ENCODE data around the gene ERGIC1.

The ERGIC1 gene

DNA sequence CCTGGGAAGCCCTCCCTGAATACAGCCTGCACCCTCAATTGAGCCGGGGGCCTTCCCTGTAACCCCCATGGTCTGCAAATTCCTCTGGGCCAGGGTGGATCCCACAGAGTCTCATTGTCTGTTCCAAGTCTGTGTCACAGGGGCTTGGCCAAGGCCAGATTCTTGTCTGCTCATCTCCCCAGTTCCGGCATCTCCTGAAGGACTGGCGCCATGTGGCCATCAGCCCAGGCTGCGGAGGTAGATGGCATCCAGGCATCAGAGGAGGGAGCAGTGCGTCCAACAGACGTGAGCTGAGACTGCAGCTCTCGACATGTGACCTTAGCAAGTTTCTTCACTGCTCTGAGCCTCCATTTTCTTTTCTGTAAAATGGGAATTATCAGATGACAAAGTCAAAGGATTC is 87.9 kb downstream of the ERGIC1 start:
- H3K4me1 ChIP-seq (ENCODE audit: low read depth, poor library complexity, severe bottlenecking), result no peaks in the 10 kb centered on the region
- TF ChIP-seq, protein P1, sequence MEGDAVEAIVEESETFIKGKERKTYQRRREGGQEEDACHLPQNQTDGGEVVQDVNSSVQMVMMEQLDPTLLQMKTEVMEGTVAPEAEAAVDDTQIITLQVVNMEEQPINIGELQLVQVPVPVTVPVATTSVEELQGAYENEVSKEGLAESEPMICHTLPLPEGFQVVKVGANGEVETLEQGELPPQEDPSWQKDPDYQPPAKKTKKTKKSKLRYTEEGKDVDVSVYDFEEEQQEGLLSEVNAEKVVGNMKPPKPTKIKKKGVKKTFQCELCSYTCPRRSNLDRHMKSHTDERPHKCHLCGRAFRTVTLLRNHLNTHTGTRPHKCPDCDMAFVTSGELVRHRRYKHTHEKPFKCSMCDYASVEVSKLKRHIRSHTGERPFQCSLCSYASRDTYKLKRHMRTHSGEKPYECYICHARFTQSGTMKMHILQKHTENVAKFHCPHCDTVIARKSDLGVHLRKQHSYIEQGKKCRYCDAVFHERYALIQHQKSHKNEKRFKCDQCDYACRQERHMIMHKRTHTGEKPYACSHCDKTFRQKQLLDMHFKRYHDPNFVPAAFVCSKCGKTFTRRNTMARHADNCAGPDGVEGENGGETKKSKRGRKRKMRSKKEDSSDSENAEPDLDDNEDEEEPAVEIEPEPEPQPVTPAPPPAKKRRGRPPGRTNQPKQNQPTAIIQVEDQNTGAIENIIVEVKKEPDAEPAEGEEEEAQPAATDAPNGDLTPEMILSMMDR (conservative IDR thresholded peaks at IDR 0.05; ENCODE audit: low read depth, low read length), result no peak
- H3K27me3 ChIP-seq (ENCODE audit: insufficient read depth, low read depth), result no peaks in the 10 kb centered on the region
- H3K27ac ChIP-seq, result no peak overlapping the region
- H3K9ac ChIP-seq, result no peak overlapping the region
- H3K79me2 ChIP-seq (ENCODE audit: insufficient read depth, low read depth), result no peaks in the 10 kb centered on the region
- no peak overlapping the region for H3K4me3 ChIP-seq (IDR thresholded peaks at IDR 0.05; ENCODE audit: insufficient read depth, low read depth, low read length)
- H3K36me3 ChIP-seq (ENCODE audit: insufficient read depth), result no peaks in the 10 kb centered on the region
- no peak overlapping the region for H2AFZ ChIP-seq (ENCODE audit: low read depth)
- no peak overlapping the region for H3K4me2 ChIP-seq
- H4K20me1 ChIP-seq (ENCODE audit: insufficient read depth), result no peaks in the 10 kb centered on the region

GRCh38 chr5:172923539-172923938 is 89.5 kb downstream of the ERGIC1 start:
- Histone ChIP-seq H2AFZ (ENCODE audit: low read depth) (no peak overlapping the region), H3K27me3 (ENCODE audit: insufficient read depth, low read depth) (no peaks in the 10 kb centered on the region), H3K36me3 (ENCODE audit: insufficient read depth) (no peaks in the 10 kb centered on the region), H4K20me1 (ENCODE audit: insufficient read depth) (no peaks in the 10 kb centered on the region), H3K27ac (no peak overlapping the region), H3K4me2 (no peak overlapping the region), H3K79me2 (ENCODE audit: insufficient read depth, low read depth) (no peaks in the 10 kb centered on the region), H3K4me1 (ENCODE audit: low read depth, poor library complexity, severe bottlenecking) (no peaks in the 10 kb centered on the region), H3K9ac (no peak overlapping the region), H3K4me3 (IDR thresholded peaks at IDR 0.05; ENCODE audit: insufficient read depth, low read depth, low read length) (no peak overlapping the region)
- TF ChIP-seq, protein P1 (conservative IDR thresholded peaks at IDR 0.05; ENCODE audit: low read depth, low read length), result no peak

DNA sequence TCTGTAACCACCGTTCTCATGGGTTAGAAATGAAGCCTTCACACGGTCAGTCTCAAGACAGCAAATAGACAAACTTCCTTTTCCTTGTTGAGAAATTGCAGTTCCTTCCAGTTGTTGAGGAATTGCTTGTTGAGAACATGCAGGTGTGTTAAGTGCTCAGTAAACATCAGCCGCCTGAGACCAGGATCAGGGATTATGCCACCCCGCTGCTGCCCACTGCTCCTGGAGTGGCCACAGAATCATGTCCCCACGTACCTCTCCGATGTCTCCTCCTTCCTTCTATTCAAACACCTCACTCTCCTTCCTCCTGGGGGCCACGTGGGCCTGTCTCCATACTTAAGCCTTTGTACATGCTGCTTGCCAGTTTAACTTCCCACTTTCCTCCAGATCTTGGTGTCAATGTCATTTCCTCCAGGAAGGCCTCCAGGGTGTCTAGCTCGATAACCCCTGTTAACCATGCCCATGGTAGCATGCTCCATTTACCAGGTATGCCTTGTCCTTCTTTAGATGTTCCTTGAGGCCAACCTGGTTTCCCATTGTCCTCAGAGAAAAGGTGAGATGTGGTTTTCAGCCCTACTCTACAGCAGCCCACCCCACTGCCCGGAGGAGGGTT is 91.4 kb downstream of the ERGIC1 start:
- TF ChIP-seq, protein P1 (conservative IDR thresholded peaks at IDR 0.05; ENCODE audit: low read depth, low read length), result no peak
- Histone ChIP-seq H3K4me2 (no peak overlapping the region), H4K20me1 (ENCODE audit: insufficient read depth) (no peaks in the 10 kb centered on the region), H3K9ac (no peak overlapping the region), H3K4me3 (IDR thresholded peaks at IDR 0.05; ENCODE audit: insufficient read depth, low read depth, low read length) (no peak overlapping the region), H2AFZ (ENCODE audit: low read depth) (no peak overlapping the region), H3K27me3 (ENCODE audit: insufficient read depth, low read depth) (no peaks in the 10 kb centered on the region), H3K4me1 (ENCODE audit: low read depth, poor library complexity, severe bottlenecking) (no peaks in the 10 kb centered on the region), H3K27ac (no peak overlapping the region), H3K36me3 (ENCODE audit: insufficient read depth) (no peaks in the 10 kb centered on the region), H3K79me2 (ENCODE audit: insufficient read depth, low read depth) (no peaks in the 10 kb centered on the region)

DNA sequence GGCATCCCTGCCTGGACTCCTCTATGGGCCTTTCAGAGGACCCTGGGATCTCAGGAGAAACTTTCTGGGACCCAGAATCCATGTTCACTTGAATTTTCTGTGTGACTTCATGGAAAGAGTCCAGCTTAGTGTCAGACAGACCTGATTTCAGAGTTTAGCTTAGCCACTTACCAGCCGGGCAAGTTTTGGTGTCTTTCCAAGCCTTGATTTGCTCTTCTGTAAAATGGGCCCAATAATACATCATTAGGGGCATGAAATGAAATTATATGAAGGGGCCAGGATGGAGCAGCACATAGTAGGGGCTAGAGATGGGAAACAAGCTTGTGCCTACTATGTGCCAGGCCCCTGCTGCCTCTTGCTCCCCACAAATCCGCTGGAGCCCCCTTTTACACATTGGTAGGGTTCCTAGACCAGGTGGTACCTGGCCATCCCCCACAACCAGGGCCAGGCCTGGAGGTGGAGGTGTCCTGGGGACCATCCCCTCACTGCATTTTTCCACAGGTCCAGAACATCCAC is 92.0 kb downstream of the ERGIC1 start:
- H3K9ac ChIP-seq, result no peak overlapping the region
- no peaks in the 10 kb centered on the region for H3K27me3 ChIP-seq (ENCODE audit: insufficient read depth, low read depth)
- no peaks in the 10 kb centered on the region for H3K79me2 ChIP-seq (ENCODE audit: insufficient read depth, low read depth)
- H3K27ac ChIP-seq, result no peak overlapping the region
- no peaks in the 10 kb centered on the region for H3K36me3 ChIP-seq (ENCODE audit: insufficient read depth)
- H3K4me1 ChIP-seq (ENCODE audit: low read depth, poor library complexity, severe bottlenecking), result no peaks in the 10 kb centered on the region
- TF ChIP-seq, protein P1 (conservative IDR thresholded peaks at IDR 0.05; ENCODE audit: low read depth, low read length), result no peak
- no peaks in the 10 kb centered on the region for H4K20me1 ChIP-seq (ENCODE audit: insufficient read depth)
- no peak overlapping the region for H3K4me2 ChIP-seq
- H3K4me3 ChIP-seq (IDR thresholded peaks at IDR 0.05; ENCODE audit: insufficient read depth, low read depth, low read length), result no peak overlapping the region
- H2AFZ ChIP-seq (ENCODE audit: low read depth), result no peak overlapping the region

All from KMS-11 (cell line).